GM18499 (cell line): ENCODE results near the gene CYB561.

Experiments
- ATAC-seq: cut with Tn5 transposase; IDR thresholded peaks from one replicate; pipeline ENCODE4 v1.9.1; 2021; ENCODE audit warnings: moderate number of reproducible peaks; ENCODE audit not compliant: insufficient read depth, unreplicated experiment

The CYB561 gene

DNA sequence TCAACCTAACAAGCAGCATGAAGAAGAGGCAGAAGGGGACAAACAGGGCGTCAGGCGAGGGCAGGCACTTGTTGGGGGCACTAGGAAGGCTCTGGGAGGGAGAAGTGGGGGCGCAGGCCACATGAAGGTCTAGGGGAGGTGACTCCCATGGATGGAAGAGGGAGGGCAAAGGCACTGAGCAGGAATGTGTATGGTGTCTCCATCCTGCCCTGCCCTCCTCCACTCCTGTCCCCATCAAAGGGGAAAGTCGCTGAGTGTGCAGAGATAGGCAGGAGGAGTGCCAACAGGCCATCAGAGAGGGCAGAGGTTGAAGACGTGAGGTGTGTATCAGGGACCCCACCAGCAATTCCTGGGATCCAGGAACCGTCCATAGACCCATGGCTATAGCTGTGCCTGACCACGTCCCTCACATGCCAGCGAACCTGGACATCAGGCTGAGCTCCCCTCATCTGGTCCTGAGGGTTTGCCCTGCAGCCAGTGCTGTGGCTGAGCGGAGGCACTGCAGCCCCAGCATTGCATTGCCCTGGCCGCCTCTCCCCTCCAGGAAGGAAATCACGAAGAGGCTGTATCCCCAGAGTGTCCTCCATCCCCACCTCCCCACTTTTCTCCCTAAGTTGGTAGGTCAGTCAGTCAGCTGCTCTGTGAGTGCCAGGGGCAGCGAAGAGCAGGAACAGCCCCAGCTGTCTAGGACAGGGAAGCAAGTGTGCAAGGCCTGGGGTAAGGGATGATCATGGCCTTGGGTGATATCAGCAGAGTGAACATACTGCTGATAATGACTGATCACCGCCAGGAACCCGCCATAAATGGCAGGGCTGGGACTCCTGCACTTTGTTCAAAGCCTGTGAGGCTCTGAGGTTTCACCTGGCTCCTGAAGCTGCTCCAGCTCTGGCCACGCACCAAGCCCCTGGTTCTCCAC lies 6.2 kb upstream of the CYB561 start:
- ATAC-seq, result no peak

DNA sequence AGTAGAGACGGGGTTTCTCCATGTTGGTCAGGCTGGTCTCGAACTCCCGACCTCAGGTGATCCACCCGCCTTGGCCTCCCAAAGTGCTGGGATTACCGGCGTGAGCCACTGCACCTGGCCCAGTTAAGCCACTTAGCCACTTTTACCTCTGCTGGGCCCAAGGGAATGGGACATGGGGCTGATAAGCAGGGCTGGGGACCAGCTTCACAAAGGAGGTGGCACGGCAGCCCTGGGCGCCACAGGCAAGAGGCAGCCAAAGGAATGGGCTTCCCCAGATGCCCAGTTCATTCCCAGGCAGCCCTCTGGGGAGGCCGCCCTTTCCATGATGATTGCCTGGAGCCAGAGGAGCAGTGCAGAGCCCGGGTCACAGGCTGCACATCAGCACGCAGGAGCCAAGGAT lies 5.0 kb upstream of the CYB561 start:
- ATAC-seq, result no peak

DNA sequence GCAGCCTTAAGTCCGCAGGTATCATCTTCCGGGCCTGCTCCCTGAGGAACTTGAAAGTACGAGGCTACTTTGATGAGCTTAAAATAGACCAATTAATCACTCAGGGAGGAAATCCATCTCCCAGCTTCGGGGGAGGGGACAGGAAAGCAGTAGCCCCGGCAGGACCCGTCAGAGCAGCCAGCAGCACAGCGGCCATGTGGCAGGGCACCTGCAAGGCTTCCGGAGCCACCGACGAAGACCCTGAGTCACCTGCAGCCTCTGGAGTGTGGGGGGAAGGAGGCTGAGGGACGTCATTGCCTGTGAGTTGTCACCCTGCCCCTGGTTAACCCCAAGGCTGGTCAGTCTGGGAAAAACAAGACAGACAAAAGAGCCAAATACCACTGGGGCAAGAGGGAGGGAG lies 4.4 kb upstream of the CYB561 start:
- ATAC-seq, result no peak

DNA sequence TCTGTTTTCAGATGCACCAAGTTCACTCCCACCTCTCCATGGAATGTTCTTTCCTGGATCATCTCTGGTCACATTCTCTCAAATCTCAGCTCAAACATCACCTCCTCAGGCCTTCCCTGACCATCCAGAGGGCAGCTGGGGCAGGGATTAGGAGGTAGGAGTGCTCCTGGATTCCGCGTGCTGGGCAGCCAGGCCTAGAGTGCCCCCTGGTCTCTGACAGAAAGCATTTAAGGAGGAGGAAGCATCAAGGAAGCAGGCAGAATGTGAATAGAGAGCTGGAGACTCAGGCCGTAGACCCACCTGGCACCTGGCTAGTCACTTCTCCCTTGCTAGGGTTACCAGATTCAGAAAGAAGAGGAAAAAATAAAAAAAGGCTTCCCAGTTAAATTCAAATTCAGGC lies 2.5 kb upstream of the CYB561 start:
- no peak for ATAC-seq

DNA sequence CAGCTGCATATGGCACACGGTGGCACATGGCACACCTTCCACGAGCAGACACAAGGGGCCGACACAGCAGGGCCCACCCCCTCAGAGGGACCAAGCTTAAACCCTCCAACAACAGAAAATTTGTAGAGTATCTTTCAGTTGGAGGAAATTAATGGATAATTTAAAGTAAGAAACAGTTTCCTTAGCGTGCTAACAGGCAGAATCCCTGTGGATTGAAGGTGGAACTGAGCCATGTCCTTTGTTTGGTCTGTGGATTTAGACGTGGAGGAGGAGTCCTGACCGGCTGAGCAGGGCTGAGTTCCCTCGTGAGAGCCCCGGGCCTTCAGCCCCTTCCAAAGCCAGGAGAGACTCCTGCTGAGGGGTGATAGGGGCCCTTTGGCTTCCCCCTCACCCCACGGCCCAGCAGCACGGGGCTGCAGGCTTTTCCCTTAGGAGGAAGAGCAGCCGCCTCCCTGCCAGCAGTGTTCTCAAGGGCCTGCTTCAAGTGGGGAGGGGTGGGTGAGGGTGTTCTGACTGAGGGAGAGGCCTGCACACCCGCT lies 1.4 kb upstream of the CYB561 start:
- ATAC-seq, result no peak

DNA sequence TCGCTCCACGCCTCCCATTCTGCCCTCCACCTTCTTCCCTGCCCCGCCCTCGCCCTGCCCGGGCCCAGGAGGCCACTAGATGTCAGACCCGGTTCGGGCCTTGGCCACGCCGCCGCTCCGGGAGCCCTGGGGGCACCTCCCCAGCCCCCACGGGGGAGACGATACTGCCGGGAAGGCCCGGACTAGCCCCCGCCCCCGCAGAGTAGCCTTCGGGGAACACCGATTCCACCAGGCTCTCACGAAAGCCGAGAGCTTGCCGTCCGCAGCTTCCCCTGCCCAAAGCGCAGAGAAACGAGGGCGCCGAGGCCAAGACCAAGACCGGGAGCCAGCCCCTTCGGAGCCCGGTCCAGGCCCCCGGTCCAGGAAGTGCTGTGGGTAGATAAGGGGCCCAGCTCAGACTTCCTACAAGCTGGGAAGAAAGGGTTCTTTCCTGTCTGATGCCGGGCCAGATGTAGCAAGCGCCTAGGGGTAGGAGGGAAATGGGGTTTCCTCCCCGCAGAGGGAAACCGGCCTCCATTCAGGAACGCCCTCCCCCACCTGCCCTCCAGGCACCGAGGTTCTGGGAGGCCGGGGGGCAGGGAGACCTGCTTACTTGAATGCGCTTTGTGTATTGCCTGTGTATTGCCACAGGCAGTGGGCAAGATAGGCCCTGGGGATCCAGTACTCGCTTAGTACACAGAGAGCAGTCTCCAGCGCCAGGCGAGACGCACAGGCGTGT lies 806 bp upstream of the CYB561 start:
- ATAC-seq, result no peak

DNA sequence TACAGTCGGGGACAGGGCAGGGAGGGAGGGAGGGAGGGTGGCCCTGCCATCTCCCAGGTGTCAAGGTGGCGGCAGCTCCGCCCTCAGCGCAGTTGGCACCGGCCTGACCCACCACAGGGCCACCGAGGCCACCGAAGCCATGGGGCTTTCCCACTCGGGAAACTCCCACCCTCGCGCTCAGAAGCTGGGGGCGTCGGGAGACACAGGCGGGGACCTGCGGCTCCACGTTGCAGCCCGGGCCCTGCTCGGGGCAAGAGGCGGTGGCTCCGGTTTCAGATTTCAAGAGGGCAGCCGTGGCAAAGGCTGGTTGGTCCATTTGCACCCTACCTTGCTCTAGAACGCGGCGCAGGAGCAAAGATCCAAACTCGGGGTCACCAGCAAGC lies 544 bp downstream of the CYB561 start:
- no peak for ATAC-seq

DNA sequence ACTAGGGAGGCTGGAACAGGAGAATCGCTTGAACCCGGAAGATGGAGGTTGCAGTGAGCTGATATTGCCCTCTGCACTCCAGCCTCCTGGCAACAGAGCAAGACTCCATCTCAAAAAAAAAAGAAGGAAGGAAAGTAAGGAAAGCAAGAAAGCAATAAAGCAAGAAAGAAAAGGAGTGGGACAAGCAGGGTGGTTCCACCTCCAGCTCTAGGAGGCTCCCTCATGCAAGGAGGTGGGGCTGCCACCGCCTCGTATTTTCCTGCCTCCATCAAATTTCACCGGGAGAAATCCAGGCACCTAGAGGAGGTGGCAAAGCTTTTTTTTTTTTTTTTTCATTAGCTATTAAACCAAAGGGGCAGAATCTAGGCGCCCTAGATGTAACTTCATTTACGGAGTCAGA lies 1.0 kb downstream of the CYB561 start:
- no peak for ATAC-seq

DNA sequence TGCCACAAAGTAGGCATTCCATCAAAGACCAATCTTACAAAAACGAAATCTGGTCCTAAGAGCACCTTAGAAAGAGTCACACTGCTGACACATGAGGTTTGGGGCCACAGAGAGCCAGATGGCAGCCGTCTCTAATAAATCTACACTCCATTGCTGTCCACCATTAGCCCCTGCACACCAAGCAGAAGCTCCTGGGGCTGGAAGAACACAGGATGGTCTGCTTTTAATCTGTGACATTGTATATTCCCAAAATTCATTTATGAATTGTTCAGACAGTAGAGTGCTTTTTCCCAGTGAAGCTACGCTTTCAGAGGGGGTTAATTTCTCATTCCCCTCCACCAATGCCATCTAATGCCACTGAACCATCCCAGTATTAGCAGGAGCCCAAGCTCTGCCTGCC lies 1.6 kb downstream of the CYB561 start:
- no peak for ATAC-seq

DNA sequence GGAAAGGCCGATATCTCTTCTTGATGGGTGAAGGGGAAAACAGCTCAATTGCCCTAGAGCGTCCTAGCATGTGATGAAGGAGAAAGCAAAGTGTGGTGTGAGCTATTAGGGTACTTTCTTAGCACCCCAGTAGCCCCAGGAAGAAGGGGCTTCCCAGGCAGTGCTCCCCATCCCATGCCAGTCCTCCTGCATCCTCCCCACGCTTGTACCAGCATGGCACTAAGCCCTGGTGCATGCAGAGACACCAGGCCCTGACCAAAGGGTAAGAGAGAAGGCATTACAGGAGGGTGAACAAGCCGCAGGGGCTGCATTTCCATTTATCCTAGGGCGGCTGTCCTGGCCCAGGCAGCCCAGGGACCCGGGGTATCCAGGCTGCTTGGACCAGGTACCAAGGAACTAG lies 3.1 kb downstream of the CYB561 start:
- ATAC-seq, result no peak

DNA sequence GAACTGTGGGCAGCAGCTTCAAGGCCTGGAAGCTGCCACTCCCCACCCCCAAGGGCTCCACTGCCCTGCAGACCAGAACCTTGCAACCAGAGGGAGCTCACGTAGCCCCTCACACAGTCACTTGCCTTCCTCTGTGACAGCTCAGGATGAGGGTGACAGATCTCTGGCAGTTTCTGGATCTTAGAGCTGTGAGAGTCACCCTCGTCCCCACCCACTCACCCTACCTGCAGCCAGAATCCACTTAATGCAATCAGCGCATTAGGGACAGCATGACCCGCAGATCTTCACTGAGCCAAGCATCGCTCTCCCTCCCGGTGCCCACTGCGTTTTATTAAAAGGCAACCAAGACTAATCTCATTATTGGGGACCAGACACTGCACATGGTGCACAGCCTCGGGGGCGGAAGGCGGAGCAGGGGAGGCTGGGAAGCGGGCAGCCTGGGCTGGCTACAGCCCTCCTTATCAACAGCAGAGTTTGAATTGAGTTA lies 3.5 kb downstream of the CYB561 start:
- no peak for ATAC-seq

DNA sequence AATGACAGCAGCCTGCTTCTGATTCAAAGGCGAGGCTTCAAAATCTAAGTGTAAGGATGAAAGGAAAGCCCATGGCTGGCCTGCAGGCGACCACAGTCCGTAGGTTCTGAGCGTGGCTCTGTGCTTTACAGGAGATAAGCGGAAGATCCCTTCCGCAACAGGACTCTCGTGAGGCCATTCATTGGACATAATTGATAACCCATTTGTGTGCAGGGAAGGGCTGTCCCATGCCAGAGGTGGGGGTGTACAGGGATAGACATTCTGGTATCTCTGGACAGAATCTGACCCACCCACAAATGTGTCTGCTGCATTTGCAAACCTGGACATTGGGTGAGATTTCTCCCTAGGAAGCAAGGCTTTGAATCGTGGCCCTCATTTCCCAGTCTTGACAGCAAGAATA lies 4.0 kb downstream of the CYB561 start:
- ATAC-seq, result no peak

DNA sequence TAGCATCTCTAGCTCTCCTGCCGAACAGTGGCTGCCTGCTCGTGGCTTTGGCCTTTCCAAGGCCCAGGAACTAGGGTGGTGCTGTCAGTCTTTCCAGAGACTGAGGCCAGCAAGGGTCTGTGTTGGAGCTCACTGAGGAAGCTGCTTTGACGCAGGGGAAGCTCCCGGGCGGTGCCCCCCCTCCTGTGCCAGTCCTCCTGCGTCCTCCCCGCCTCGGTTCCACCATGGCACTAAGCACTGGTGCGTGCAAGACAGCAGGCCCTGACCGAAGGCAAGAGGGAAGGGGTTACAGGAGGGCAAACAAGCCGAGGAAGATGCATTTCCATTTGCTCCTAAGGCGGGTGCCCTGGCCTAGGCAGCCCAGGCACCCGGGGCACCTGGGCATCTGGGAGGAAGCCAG lies 4.5 kb downstream of the CYB561 start:
- no peak for ATAC-seq

DNA sequence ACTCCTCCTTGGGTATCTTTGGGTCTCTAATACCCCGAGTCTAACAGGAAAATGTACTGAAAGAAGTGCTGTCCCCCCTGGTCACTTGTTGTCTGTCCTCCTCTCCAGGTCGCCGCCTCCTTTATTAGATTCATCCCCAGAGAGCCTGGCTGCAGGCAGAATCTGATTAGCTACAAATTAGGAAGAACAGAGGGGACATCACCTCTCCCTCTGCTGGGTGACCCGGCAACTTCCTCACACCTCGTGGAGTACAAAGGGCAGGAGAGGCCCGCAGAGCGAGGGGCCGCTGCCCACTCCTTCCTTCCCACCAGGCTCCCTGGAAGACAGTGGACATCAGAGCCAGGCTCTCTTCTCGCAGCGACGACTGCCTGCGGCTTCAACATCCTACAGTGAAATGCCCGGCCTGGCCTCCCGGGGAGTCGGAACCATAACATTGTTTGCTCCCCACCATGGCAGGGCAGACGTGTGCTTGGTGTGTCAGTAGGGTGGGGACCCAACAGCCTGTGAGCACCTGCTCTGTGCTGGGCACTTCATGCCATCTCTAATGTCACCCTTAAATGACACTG lies 5.3 kb downstream of the CYB561 start:
- ATAC-seq, result no peak

DNA sequence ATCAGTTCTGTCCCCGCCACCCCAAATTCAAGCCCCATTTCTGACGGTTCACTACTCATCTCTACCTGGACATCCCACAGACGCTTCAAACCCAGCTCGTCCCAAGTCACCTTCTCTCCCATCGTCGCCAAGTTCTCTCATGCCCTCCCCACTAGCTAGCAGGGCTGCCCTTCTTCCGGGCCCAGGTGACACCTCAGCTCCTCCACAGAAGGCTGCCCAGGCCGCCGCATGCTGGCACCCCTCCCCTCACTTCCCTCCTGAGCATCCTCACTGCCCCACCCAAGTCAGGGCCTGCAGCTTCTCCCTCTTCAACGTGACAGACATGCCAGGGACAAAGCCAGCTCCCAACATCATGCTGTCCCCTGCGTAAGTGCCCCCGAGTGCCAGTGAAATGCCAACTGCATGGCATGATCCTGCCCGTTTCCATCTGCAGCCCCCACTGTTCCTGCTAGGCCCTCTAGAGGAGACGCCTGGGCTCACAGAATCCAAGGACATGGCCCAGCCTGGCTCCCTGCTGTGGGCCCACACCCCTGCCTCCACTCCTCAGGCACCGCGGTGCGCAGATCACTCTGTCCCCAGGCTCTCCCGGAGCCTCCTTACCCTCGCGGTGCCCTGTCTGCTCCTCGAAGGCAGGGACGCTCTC lies 5.9 kb downstream of the CYB561 start:
- no peak for ATAC-seq

DNA sequence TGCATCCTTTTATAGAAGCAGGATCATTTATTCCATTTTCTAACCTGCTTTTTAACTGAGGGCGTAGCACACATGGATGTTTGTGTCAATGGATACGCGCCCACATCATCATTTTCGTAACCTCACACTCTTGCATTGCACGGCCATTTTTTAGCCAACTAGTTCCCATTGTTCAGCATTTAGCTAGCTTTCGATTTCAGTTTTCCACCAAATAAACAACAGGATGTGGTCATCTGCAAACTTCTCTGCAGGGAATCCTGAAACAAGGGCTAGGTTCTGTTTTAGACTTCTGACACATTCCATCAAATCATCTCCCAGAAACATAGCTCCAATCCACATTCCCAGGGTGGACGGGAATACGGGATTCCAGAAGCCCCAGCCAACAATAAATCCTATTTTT lies 6.4 kb downstream of the CYB561 start:
- no peak for ATAC-seq

DNA sequence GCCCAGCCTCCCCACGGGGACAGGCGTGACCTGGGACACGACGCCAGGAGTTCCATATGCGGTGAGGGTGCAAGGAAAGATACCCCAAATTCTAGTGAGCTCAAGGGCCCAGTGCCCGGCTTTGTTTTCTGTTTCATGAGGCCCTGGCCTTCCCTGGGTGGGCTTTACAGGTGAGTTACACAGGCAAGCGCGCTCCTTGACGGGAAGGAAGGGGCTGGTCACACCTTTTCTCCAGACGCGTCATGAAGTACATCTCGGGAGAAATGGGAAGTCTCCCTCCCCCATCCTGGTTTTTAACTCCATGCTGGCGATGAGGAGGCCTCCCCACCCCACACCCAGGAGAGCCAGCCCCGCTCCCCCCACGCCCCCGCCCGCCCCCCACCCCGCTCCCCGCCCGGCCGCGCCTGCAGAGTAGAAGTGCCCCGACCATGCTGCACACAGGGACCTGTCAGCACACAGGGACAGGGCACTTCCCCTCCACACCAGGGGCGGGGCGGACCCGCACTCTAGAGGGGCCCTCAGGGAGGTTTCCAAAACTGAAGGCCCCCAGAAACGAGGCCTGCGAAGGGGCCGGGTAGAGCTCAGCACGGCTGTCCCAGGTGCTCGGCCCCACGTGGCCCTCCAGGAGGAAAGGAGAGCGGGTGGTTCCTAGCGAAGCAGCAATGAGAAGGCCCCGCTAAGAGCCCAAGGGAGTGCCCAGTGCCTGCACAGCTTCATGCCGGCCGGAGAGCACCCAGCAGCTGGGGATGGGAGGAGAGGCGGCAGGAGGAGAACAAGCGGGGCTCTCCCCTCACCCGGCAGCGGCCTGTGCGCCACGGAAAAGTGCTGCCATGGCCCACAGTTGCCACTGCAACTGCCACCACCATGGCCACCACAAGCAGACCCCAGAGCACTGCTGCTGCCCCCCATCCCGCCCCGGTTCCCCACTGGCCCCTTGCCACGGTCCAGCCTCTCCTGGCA lies 7.7 kb downstream of the CYB561 start:
- no peak for ATAC-seq

DNA sequence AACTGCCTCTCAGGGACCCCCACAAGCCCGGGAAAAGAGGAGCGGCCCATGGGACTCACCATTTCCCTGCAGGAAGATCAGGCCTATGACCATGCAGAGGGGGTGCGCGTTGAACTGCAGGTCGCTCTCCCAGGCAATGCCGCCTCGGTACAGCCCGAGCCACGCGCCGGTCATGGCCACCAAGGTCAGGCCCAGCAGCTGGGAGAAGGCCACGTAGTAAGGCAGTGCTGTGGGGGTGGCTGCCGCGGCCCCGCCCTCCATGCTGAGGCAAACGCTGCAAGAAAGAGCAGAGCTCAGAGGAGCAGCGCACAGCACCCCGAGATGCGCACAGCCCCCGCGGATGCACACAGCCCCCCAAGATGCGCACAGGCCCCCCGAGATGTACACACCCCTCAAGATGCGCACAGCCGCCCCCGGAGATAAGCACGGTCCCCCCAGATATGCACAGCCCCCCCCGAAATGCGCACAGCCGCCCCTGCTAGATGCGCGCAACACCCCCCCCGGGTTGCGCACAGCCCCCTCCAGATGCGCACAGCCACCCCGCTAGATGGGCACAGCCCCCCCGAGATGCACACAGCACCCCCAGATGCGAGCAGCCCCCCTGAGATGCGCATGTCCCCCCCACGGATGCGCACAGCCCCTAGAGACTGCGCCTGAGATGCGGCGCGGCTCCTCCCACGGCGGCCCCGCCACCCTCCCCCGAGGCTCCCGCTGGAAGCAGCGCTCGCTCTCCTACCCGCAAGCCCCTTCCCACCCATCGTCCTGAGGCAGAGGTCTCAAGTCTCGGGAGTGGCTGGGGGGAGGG lies 8.6 kb downstream of the CYB561 start:
- no peak for ATAC-seq
